GM12891 (cell line): Measurements from ENCODE around the gene CNTN4.

ENCODE experiments used
- PAX5 ChIP-seq: IDR thresholded peaks from 2 replicates; pipeline ENCODE4 v1.6.1; 2011; ENCODE audit warnings: low read length, moderate library complexity, mild to moderate bottlenecking; ENCODE audit not compliant: insufficient read depth, severe bottlenecking
- POLR2A ChIP-seq: IDR thresholded peaks from 2 replicates; pipeline ENCODE4 v1.6.1; 2011; ENCODE audit warnings: low read depth, low read length, control low read depth
- POLR2AphosphoS5 ChIP-seq: IDR thresholded peaks from 2 replicates; pipeline ENCODE4 v1.6.1; 2011; ENCODE audit warnings: low read depth, low read length, control low read depth
- SPI1 ChIP-seq: IDR thresholded peaks from 2 replicates; pipeline ENCODE4 v1.6.1; 2011; ENCODE audit warnings: low read depth, low read length, control low read depth
- TAF1 ChIP-seq: IDR thresholded peaks from 2 replicates; pipeline ENCODE4 v1.6.1; 2011; ENCODE audit warnings: low read depth, low read length, control low read depth

- TF ChIP-seq POLR2A (no peak), POLR2AphosphoS5 (no peak), TAF1 (no peak), SPI1 (no peak), PAX5 (no peak)
These were observed 987.6 kb downstream of the CNTN4 start for GRCh38 chr3:3086239-3086638.
